ENCODE results near the gene ELP4.

DNA sequence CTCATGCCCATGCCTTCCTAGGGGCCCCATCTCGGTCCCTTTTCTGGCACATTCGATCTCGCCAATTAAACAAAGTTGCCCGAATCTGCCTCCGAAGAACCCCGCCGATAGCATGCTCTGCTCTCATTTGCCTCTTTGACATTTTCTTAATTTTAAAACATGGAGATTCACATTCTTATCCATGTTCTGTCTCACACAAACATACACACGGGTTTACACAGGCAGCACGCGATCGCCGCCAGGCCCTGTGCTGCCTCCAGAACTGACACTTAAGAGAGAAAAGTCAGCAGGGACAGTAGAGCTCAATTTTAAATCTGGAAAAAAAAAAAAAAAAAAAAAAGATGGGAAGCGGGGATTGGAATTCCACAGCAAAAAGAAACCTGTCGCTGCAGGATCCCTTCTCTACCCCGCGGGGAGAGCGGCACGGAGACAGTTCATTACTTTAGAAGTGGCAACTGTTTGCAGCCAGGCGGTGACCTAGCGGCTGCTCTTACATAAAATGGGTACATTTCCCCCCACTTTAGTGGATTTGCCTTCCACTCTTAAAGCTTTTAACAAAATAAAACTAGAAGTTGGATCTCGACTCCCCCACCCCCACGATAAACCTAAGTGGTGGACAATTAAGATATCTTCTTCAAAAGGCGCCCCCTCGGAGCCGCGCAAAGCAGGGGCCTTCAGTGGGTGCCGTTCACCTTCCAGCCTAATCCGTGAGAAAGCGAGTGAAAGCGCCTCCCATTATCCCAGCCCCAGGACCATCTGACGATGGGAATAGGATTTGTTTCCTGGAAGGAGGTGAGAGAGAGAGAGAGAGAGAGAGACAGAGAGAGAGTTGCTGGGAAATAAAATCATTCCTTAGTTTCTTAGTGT is 287.9 kb downstream of the ELP4 start:
- TF ChIP-seq, protein P1, sequence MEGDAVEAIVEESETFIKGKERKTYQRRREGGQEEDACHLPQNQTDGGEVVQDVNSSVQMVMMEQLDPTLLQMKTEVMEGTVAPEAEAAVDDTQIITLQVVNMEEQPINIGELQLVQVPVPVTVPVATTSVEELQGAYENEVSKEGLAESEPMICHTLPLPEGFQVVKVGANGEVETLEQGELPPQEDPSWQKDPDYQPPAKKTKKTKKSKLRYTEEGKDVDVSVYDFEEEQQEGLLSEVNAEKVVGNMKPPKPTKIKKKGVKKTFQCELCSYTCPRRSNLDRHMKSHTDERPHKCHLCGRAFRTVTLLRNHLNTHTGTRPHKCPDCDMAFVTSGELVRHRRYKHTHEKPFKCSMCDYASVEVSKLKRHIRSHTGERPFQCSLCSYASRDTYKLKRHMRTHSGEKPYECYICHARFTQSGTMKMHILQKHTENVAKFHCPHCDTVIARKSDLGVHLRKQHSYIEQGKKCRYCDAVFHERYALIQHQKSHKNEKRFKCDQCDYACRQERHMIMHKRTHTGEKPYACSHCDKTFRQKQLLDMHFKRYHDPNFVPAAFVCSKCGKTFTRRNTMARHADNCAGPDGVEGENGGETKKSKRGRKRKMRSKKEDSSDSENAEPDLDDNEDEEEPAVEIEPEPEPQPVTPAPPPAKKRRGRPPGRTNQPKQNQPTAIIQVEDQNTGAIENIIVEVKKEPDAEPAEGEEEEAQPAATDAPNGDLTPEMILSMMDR (conservative IDR thresholded peaks at IDR 0.05), result no peak
- no peak for TF ChIP-seq ZFX (IDR thresholded peaks at IDR 0.05)
